HFFc6 (cell line): ENCODE measurements around the gene CLIP1. TPM values are rescaled to one million over a fixed set of nuclear protein-coding genes. Genes with fewer than 3 reads are reported as not detected.

Source experiments
- DNase-seq: peaks from one replicate; pipeline ENCODE4 v3.0.0-alpha.2; 2018
- H3K27ac Mint-ChIP-seq: 2 replicates; pipeline ENCODE4 v1.8.0; 2020; ENCODE audit warnings: mild to moderate bottlenecking, mixed read lengths
- H3K27me3 Mint-ChIP-seq: 2 replicates; pipeline ENCODE4 v1.8.0; 2021; ENCODE audit warnings: mild to moderate bottlenecking, moderate library complexity, mixed read lengths; ENCODE audit not compliant: insufficient read depth
- H3K36me3 Mint-ChIP-seq: 2 replicates; pipeline ENCODE4 v1.8.0; 2021; ENCODE audit warnings: low read depth, mixed read lengths
- H3K4me1 Mint-ChIP-seq: 2 replicates; pipeline ENCODE4 v1.8.0; 2020; ENCODE audit warnings: low read depth, mixed read lengths
- H3K4me3 Mint-ChIP-seq: 2 replicates; pipeline ENCODE4 v1.8.0; 2020; ENCODE audit warnings: mild to moderate bottlenecking, moderate library complexity, mixed read lengths
- H3K9me3 Mint-ChIP-seq: 2 replicates; pipeline ENCODE4 v1.8.0; 2020; ENCODE audit warnings: mild to moderate bottlenecking, mixed read lengths
- total RNA-seq, 6 experiments: library from RNA; stranded (reverse); fragmentation: NEBNext Ultra II Directional; extraction: Animal tissue kit (Norgen Biotek cat#: 25700); gene quantifications; 2 replicates in 1 of 6; 3 replicates in 5 of 6; pipeline ENCODE4 v1.2.3, GENCODE V29; 2021
- TF ChIP-seq, protein P1 (sequence below): fragments of 200-600 bp; sonication (generic); IDR thresholded peaks from 2 replicates; pipeline ENCODE4 v1.5.0; 2021; ENCODE audit warnings: antibody characterized with exemption, mild to moderate bottlenecking

Gene CLIP1
- total RNA-seq, 6 experiments from 2014 or later: 62.5 to 71.9 (median 69.1) TPM

DNA sequence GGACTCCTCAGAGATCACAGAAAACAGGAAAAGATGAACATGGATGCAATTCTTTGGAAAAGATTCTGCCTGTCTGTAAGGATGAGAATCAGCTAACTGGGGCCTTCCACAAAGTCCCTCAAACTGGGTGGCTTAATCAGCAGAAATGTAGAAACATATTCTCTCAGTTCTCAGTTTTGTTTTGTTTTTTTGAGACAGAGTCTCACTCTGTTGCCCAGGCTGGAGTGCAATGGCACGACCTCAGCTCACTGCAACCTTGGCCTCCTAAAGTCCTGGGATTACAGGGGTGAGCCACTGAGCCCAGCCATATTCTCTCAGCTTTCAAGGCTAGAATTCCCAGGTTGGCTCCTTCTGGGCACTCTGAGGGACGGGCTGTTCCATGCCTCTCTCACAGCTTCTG is 38.2 kb upstream of the CLIP1 start:
- no peak overlapping the region for H3K27ac Mint-ChIP-seq
- H3K36me3 Mint-ChIP-seq: no peaks in the 10 kb centered on the region
- H3K27me3 Mint-ChIP-seq: no peaks in the 10 kb centered on the region
- H3K4me3 Mint-ChIP-seq: no peak overlapping the region
- peaks cover 16% of the 10 kb centered on the region for H3K4me1 Mint-ChIP-seq
- no peaks in the 10 kb centered on the region for H3K9me3 Mint-ChIP-seq
- DNase-seq: no peak
- TF ChIP-seq, protein P1, sequence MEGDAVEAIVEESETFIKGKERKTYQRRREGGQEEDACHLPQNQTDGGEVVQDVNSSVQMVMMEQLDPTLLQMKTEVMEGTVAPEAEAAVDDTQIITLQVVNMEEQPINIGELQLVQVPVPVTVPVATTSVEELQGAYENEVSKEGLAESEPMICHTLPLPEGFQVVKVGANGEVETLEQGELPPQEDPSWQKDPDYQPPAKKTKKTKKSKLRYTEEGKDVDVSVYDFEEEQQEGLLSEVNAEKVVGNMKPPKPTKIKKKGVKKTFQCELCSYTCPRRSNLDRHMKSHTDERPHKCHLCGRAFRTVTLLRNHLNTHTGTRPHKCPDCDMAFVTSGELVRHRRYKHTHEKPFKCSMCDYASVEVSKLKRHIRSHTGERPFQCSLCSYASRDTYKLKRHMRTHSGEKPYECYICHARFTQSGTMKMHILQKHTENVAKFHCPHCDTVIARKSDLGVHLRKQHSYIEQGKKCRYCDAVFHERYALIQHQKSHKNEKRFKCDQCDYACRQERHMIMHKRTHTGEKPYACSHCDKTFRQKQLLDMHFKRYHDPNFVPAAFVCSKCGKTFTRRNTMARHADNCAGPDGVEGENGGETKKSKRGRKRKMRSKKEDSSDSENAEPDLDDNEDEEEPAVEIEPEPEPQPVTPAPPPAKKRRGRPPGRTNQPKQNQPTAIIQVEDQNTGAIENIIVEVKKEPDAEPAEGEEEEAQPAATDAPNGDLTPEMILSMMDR: no peak

DNA sequence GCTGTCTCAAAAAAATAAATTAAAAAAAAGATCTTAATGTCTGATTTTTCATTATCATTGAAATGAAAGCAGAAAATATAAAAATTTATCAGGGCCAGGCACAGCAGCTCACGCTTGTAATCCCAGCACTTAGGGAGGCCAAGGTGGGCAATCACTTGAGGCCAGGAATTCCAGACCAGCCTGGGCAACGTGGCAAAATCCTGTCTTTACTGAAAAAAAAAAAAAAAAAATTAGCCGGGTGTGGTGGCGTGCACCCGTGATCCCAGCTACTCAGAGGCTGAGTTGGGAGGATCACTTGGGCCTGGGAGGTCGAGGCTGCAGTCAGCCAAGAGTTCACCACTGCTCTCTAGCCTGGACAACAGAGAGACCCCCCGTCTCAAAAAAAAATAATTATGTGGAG is 37.6 kb upstream of the CLIP1 start:
- DNase-seq: no peak
- H3K27ac Mint-ChIP-seq: no peak overlapping the region
- H3K36me3 Mint-ChIP-seq: no peaks in the 10 kb centered on the region
- no peaks in the 10 kb centered on the region for H3K9me3 Mint-ChIP-seq
- H3K4me1 Mint-ChIP-seq: peaks cover 16% of the 10 kb centered on the region
- TF ChIP-seq, protein P1: no peak
- no peak overlapping the region for H3K4me3 Mint-ChIP-seq
- H3K27me3 Mint-ChIP-seq: no peaks in the 10 kb centered on the region

DNA sequence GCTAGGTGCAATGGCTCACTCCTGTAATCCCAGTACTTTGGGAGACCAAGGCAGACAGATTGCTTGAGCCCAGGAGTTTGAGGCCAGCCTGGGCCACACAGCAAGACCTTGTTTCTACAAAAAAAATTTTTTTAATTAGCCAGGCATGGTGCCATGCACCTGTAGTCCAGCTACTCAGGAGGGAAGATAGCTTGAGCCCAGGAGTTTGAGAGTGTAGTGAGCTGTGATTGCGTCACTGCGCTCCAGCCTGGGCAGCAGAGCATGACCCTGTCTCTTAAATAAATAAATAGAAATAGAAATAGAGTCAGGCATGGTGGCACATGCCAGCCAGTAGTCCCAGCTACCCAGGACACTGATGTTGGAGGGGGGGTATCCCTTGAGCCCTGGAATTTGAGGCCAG is 36.7 kb upstream of the CLIP1 start:
- Mint-ChIP-seq H3K27ac (no peak overlapping the region), H3K4me1 (peaks cover 14% of the 10 kb centered on the region), H3K4me3 (no peak overlapping the region), H3K9me3 (no peaks in the 10 kb centered on the region), H3K27me3 (no peaks in the 10 kb centered on the region), H3K36me3 (no peaks in the 10 kb centered on the region)
- TF ChIP-seq, protein P1: no peak
- no peak for DNase-seq

DNA sequence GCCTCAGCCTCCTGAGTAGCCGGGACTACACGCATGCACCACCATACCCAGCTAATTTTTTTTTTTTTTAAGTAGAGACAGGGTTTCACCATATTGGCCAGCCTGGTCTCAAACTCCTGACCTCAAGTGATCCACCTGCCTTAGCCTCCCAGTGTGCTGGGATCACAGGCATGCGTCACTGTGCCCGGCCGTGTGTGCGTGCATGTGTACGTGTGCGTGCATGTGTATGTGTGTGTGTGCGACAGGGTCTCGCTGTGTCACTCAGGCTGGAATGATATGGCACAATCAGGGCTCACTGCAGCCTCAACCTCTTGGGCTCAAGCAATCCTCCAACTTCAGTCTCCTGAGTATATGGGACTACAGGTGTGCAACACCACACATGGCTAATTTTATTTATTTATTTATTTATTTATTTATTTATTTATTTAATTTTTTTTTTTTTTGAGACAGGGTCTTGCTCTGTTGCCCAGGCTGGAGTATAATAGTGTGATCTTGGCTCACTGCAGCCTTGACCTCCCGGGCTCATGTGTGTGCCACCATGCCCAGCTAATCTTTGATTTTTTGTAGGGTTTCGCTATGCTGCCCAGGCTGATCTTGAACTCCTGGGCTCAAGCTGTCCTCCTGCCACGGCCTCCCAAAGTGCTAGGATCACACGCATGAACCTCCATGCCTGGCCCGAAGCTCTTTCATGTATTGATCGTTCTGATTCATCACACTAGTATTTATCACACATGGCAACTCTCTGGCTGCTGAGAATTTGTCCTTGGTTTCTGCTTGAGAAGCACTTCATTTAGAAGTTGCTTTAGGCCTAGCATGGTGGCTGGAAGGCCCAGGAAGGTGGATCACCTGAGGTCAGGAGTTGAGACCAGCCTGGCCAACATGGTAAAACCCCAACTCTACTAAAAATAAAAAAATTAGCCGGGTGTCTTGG is 35.9 kb upstream of the CLIP1 start:
- Mint-ChIP-seq H3K4me3 (no peak overlapping the region), H3K27me3 (no peaks in the 10 kb centered on the region), H3K36me3 (no peaks in the 10 kb centered on the region), H3K4me1 (peaks cover 14% of the 10 kb centered on the region), H3K9me3 (no peaks in the 10 kb centered on the region), H3K27ac (no peak overlapping the region)
- no peak for DNase-seq
- TF ChIP-seq, protein P1: no peak

DNA sequence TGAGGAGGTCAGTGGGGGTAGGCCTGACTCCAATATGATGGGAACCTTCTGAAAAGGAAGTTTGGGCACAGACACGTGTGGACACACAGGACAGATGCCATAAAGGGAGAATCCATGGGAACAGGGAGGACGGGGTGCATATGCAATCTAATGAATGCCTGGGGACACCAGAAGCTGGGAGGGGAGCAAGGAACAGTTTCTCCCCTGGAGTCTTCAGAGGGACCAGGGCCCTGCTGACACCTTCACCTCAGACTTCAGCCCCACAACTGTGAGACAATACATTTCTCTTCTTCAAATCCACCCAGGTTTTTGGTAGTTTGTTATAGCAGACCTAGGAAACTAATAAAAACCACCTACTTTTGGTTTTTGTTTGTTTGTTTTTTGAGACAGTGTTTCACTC is 35.2 kb upstream of the CLIP1 start:
- TF ChIP-seq, protein P1: no peak
- Mint-ChIP-seq H3K4me3 (no peak overlapping the region), H3K36me3 (no peaks in the 10 kb centered on the region), H3K27me3 (no peaks in the 10 kb centered on the region), H3K27ac (no peak overlapping the region), H3K9me3 (no peaks in the 10 kb centered on the region), H3K4me1 (peaks cover 21% of the 10 kb centered on the region)
- no peak for DNase-seq
